Measurements from ENCODE around the gene STAT5B. TPM values are rescaled to one million over a fixed set of nuclear protein-coding genes. Genes with fewer than 3 reads are reported as not detected.

The STAT5B gene
- total and polyA plus RNA-seq, 11 donors, result 13.0 to 51.9 (median 31.4) TPM

DNA sequence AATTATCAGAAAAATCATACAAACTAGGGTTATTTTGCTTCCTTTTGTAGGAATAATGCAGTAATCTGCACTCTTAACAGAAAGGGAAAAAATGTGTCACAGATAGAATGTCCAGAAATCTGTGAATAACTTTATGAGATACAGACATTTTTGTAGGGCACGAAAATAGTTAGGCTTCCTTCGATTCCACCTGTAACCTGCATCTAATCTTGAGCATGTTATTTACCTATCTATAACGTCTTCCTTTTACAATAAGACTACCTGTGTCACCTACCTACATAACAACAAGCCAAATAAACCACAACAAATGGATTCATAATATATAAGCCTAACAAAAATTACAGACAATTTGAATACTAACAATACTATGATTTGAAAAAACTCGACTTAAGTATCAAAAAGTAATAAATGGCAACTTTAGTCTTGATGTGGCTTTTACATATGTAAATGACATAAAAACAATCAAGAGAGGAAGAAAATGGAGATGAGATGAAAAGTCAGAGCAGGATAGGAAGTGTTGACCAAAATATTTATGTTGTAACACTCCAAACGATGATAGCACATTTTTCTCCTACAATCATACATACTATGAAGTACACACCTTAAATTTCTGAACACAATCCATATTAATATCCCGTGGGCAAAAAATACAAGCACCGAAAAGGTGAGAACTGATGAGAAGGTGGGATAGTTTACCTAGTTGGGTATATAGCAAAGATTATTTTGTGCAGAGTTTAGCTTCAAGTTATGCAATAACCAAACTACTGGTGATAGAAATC is 2.5 kb downstream of the STAT5B start:
- peaks cover 0 to 69% (median 31%) of the 10 kb centered on the region in 12 donors for H3K4me1 ChIP-seq
- intact Hi-C loops (cut with DNase I), result loop anchor here in 4 of 10 donors (5.0 to 10.0 kb wide), 4 partner anchors 41 to 89 kb away; partner anchors contain the start of genes HCRT (in 1 of the 4) and KCNH4 (in 1 of the 4)
- no peak for ATAC-seq
- H3K27ac ChIP-seq, result peak overlapping the region in 1 of 12 donors; percentile 94
- no peaks in the 10 kb centered on the region for H3K9me3 ChIP-seq
- no peaks in the 10 kb centered on the region for H3K36me3 ChIP-seq
- peak overlapping the region in 1 of 12 donors; percentile 92 for H3K4me3 ChIP-seq
- H3K27me3 ChIP-seq, result no peaks in the 10 kb centered on the region
- TF ChIP-seq POLR2A (IDR thresholded peaks at IDR 0.05), result no peak
- TF ChIP-seq CTCF (IDR thresholded peaks at IDR 0.05), result no peak
- no peak for DNase-seq
- 81 to 83% (median 82%) methylated on average over 7 of the region's 7 CpGs for WGBS, 4 donors

- no peak for ATAC-seq
- H3K36me3 ChIP-seq, result no peaks in the 10 kb centered on the region
- peaks cover 0 to 79% (median 30%) of the 10 kb centered on the region in 12 donors for H3K4me1 ChIP-seq
- no peaks in the 10 kb centered on the region for H3K9me3 ChIP-seq
- H3K4me3 ChIP-seq, result peak overlapping the region in 1 of 12 donors; percentile 9
- intact Hi-C loops (cut with DNase I), result loop anchor here in 4 of 10 donors (5.0 to 10.0 kb wide), 4 partner anchors 40 to 88 kb away; partner anchors contain the start of genes HCRT (in 1 of the 4) and KCNH4 (in 1 of the 4)
- peak overlapping the region in 2 of 12 donors; percentile 40 to 94 for H3K27ac ChIP-seq
- no peak for DNase-seq
- 70 to 75% (median 74%) methylated on average over 7 of the region's 7 CpGs for WGBS, 4 donors
- H3K27me3 ChIP-seq, result no peaks in the 10 kb centered on the region
- TF ChIP-seq POLR2A (IDR thresholded peaks at IDR 0.05) (no peak), CTCF (IDR thresholded peaks at IDR 0.05) (no peak)
Measured at GRCh38 chr17:42272162-42272907, 3.9 kb downstream of the STAT5B start.

GRCh38 chr17:42271779-42272035 is 4.5 kb downstream of the STAT5B start:
- intact Hi-C loops (cut with DNase I), result loop anchor here in 4 of 10 donors (5.0 to 10.0 kb wide), 4 partner anchors 39 to 87 kb away; partner anchors contain the start of genes HCRT (in 1 of the 4) and KCNH4 (in 1 of the 4)
- peaks cover 0 to 79% (median 27%) of the 10 kb centered on the region in 12 donors for H3K4me1 ChIP-seq
- TF ChIP-seq CTCF (IDR thresholded peaks at IDR 0.05), result no peak
- TF ChIP-seq POLR2A (IDR thresholded peaks at IDR 0.05), result no peak
- ATAC-seq (no peak), DNase-seq (no peak)
- no peaks in the 10 kb centered on the region for H3K27me3 ChIP-seq
- peak overlapping the region in 2 of 12 donors; percentile 40 to 94 for H3K27ac ChIP-seq
- no peaks in the 10 kb centered on the region for H3K9me3 ChIP-seq
- H3K4me3 ChIP-seq, result no peak overlapping the region
- no peaks in the 10 kb centered on the region for H3K36me3 ChIP-seq
